Embryonic facial prominence (tissue), 1 donor: ENCODE measurements around the gene SLC39A3.
A peak's percentile ranks its signal among the peaks of the same experiment; 100 is the strongest.

Experiments used
- DNase-seq: peaks from one replicate; pipeline ENCODE4 v3.0.0-alpha.2; 2016; ENCODE audit errors: extremely low spot score

SLC39A3 gene

GRCh38 chr19:2739602-2740313 lies at the start of gene SLC39A3:
Gene SLC39A3 (minus strand): TSS chr19:2740017. CDS start chr19:2737257, 2,760 bp downstream.
- DNase-seq = peak; percentile 97

- DNase-seq = no peak
Observed at GRCh38 chr19:2788237-2788636, 48.4 kb upstream of the SLC39A3 start.

- no peak for DNase-seq
Observed at GRCh38 chr19:2787115-2787514, 47.3 kb upstream of the SLC39A3 start.

GRCh38 chr19:2785244-2785997 lies 45.6 kb upstream of the SLC39A3 start, which contains the start of gene THOP1:
Gene THOP1 (plus strand): TSS chr19:2785503. CDS start chr19:2785663, 160 bp downstream.
- peak; percentile 97 for DNase-seq

- DNase-seq = no peak
Observed at GRCh38 chr19:2783781-2784145, 43.9 kb upstream of the SLC39A3 start.

- peak; percentile 96 for DNase-seq
Observed at GRCh38 chr19:2782936-2783780, 43.3 kb upstream of the SLC39A3 start, which contains the start of gene SGTA. Gene SGTA (minus strand): TSS chr19:2783273. CDS start chr19:2769068, 14,205 bp downstream.

GRCh38 chr19:2782329-2782935 lies 42.6 kb upstream of the SLC39A3 start:
- no peak for DNase-seq

- DNase-seq = no peak
Observed at GRCh38 chr19:2780284-2780683, 40.5 kb upstream of the SLC39A3 start.

GRCh38 chr19:2779121-2779740 lies 39.4 kb upstream of the SLC39A3 start:
- no peak for DNase-seq

- DNase-seq = no peak
Observed at GRCh38 chr19:2777952-2778683, 38.3 kb upstream of the SLC39A3 start.

GRCh38 chr19:2775556-2776430 lies 36.0 kb upstream of the SLC39A3 start:
- DNase-seq = no peak

- DNase-seq = no peak
Observed at GRCh38 chr19:2774953-2775555, 35.2 kb upstream of the SLC39A3 start.

GRCh38 chr19:2774083-2774679 lies 34.4 kb upstream of the SLC39A3 start:
- DNase-seq = no peak

- no peak for DNase-seq
Observed at GRCh38 chr19:2771786-2772674, 32.2 kb upstream of the SLC39A3 start.

GRCh38 chr19:2770055-2771013 lies 30.5 kb upstream of the SLC39A3 start:
- DNase-seq = no peak

- DNase-seq = no peak
Observed at GRCh38 chr19:2769218-2769617, 29.4 kb upstream of the SLC39A3 start.
